H1 (cell line): ENCODE results near the gene ANKRD11. TPM values are rescaled to one million over a fixed set of nuclear protein-coding genes. Genes with fewer than 3 reads are reported as not detected.

Experiments used
- CBX8 ChIP-seq: fragments of 300-800, 300-1000 bp; sonication (generic); IDR thresholded peaks from 2 replicates; pipeline ENCODE4 v1.7.1; 2016; ENCODE audit warnings: low read depth, low read length, borderline replicate concordance
- EP300 ChIP-seq, 2 experiments: IDR thresholded peaks; 1 replicate in 1 of 2; 2 replicates in 1 of 2; pipeline ENCODE4 v1.6.1; 2011 to 2012; ENCODE audit warnings: low read depth in 2 of 2, low read length in 2 of 2, mild to moderate bottlenecking in 2 of 2, borderline replicate concordance in 1 of 2, inconsistent platforms in 1 of 2, moderate library complexity in 1 of 2
- NRF1 ChIP-seq: IDR thresholded peaks from 2 replicates; pipeline ENCODE4 v1.6.1; 2011; ENCODE audit warnings: mild to moderate bottlenecking, low read depth, low read length, improper control_type of control experiment
- polyA plus RNA-seq, 7 experiments: library from polyadenylated mRNA; depleted of rRNA in 3 of 7; stranded (reverse) in 5 of 7; unstranded in 2 of 7; fragments of >200 nt in 5 of 7; fragments of 200-250 nt in 2 of 7; gene quantifications; 1 replicate in 5 of 7; 2 replicates in 1 of 7; 4 replicates in 1 of 7; pipeline versions ENCODE4 v1.2.1 to v1.2.3, GENCODE V29; 2011 to 2013; ENCODE audit warnings: missing spikeins in 2 of 7, mixed read lengths in 2 of 7
- total RNA-seq: library from RNA; stranded (reverse); fragmentation: NEBNext Ultra II Directional; extraction: Animal tissue kit (Norgen Biotek cat#: 25700); gene quantifications from 2 replicates; pipeline ENCODE4 v1.2.1, GENCODE V29; 2021

Gene ANKRD11
- total and polyA plus RNA-seq, 2 of the 8 experiments (the other 6 are each of a cell fraction or from before 2014, with no cell fraction given), result 46.5 to 142 TPM

DNA sequence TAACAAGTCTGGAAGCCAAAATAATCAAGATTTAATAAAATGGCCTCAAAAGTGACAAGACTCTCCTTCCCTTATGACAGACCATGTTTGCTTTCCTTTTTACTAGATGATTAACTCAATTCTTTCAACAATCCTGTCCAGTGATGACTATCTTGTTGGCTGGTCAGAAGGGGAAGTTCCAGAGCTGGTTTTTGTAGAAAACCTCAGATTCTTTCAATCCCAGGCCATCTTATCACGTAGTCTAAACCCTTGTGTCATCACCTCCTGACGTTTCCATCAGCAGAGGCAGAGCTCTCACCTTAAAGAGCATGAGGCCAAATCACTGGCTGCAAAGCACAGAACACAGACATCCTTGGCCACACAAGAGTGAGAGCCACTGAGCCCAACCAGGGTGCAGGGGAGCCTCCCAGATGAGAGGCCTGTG is 125.3 kb downstream of the ANKRD11 start (continued):
- TF ChIP-seq NRF1 (no peak), EP300 (IDR thresholded peaks at IDR 0.05; ENCODE audit: borderline replicate concordance in 1 of 2, low read depth in 2 of 2, low read length in 2 of 2) (no peak), CBX8 (no peak)
